GM12874 (cell line): ENCODE results near the gene AMFR.

Source experiments
- TF ChIP-seq, protein P1 (sequence below): IDR thresholded peaks from 2 replicates; pipeline ENCODE4 v1.5.1; 2011; ENCODE audit warnings: low read depth, mild to moderate bottlenecking, control low read depth, low read length, moderate library complexity; ENCODE audit not compliant: insufficient read depth

Gene AMFR

DNA sequence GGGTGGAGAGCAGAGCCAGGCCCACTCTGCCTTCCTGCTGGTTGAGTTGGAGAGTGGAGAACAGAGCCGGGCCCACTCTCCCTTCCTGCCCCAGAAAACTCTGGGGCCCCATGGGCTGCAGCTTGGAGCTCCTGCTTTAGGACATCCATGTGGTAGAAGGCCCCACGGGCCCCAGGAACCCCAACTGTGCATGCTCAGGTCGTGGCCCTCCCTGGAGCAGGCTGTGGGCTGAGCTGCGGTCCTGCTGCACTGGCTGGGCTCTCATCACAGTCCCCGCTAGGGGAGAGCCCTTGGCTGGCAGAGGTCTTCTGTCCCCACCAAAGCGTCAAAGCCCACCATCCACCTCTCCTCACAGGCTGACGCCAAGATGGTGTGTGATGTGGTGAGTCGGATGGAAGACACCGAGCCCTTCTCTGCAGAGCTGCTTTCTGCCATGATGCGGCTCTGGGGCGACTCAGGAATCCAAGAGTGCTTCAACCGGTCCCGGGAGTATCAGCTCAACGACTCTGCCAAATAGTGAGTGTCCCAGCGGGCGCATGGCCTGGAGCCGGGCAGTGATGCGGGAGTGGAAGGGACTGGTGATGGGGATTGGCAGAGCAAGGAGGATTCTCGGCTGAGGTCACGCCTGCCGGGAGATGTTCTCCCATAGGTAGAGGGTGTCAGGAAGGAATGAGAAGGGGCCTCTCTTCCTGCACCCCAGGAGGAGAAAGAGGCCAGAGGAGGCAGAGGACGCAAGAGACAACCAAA, 96.9 kb downstream of the AMFR start:
- TF ChIP-seq, protein P1, sequence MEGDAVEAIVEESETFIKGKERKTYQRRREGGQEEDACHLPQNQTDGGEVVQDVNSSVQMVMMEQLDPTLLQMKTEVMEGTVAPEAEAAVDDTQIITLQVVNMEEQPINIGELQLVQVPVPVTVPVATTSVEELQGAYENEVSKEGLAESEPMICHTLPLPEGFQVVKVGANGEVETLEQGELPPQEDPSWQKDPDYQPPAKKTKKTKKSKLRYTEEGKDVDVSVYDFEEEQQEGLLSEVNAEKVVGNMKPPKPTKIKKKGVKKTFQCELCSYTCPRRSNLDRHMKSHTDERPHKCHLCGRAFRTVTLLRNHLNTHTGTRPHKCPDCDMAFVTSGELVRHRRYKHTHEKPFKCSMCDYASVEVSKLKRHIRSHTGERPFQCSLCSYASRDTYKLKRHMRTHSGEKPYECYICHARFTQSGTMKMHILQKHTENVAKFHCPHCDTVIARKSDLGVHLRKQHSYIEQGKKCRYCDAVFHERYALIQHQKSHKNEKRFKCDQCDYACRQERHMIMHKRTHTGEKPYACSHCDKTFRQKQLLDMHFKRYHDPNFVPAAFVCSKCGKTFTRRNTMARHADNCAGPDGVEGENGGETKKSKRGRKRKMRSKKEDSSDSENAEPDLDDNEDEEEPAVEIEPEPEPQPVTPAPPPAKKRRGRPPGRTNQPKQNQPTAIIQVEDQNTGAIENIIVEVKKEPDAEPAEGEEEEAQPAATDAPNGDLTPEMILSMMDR, result no peak

DNA sequence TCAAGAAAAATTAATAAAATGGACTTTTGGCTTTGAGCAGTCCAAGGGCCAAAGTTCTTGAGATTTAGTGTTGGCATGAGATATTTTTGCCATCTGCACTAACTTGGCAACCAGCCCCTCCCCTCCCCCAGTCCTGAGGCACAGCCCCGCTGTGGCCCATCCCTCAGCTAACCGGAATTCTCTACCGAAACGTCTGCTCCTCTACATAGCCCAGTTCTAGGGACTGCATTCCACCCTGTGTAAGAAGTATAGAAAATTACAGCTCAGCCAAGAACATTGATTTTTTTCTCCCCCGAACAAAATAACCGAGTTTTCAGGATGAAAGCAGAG, 97.5 kb downstream of the AMFR start:
- TF ChIP-seq, protein P1, result no peak

DNA sequence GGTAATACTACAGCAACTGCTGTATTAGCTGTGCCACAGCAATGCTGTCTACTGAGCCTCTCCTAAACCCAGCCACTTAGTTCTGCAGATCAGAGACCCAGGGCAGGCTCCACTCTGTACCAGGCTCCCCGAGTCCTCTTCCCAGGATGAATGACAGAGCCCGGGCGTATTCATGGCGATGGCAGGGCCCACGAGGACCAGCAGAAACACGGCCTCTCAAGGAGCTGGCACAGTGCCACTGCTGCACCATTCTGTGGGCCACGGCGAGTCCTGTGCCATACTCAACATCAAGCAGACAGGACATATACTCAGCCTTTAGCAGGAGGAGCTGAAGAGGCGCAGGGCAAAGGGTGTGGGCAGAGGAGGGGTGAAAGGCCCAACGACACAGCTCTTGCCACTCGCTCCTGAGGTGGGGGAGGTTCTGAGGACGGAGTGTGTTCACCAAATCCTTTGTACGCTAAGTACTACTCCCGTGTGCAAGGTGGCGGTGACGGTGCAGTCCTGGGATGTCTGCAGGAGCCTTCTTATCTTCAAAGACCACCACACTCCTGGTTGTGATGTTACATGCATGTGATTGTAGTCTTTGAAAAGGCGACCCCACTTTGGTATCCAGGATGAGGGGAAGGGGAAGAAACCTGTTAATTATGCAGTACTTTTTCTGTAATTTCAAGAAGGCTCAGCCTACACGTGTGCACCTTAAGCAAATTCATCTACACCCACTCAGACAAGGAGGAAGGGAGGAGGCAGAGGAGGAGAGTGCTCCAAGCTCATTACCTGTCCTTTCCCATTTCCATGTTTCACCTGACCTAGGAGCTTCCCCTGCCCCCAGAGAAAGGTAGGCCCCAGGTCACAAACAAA, 98.0 kb downstream of the AMFR start:
- TF ChIP-seq, protein P1, result no peak

DNA sequence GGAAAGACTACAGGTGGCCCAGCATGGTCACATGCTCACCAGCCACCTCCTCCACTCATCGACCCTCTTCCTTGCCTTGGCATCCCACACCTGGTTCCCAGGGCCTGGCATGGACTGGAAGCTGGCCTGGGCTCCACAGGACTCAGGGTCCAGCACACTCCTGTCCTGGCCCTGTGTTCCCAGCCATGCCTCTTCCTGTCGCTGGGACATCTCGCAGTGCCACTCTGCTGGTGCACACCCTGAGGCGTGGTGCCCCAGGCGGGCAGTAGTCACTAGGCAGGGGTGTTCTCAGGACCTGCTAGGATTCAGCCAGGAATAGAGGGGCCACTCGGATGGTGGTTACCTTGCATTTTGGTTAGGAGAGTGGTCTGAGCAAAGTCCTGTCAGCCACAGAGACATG, 99.4 kb downstream of the AMFR start:
- TF ChIP-seq, protein P1, result no peak

DNA sequence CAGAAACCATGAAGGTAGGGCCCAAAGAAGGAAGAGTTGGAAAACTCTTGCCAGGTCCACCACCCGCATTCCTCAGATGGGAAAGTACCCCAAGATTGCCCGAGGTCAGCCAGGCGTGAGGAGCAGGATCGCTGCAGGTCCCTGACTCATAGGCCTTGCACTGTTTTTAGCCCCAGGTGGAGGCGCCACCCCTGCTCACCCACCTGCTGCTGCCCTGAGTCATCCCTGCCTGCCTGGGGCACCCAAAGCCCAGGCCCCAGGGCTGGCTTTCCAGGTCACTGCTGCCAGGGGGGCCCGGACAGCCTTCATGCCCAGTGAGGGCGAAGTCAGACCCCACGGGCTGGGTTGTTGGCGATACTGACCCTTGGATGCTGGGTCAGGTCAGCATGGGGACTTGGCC, 100.9 kb downstream of the AMFR start:
- TF ChIP-seq, protein P1, result no peak

DNA sequence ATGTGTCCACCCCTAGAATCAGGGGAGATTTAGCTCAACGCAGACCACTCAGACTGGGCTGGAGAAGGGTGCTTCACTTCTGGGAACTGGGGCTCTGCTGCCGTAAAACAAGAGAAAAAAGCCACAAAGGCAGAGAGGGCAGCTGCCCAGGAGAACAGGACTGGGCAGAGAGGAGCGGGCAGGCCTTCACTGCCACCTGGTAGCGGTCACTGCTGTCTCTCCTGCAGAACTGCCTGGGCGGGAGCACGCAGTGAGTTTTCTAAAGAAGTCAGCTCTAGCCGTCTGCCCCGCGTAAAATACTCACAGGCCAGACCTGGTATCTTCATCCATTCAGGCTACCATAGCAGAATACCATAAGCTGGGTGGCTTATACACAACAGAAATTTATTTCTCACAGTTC, 103.8 kb downstream of the AMFR start:
- TF ChIP-seq, protein P1, result no peak

DNA sequence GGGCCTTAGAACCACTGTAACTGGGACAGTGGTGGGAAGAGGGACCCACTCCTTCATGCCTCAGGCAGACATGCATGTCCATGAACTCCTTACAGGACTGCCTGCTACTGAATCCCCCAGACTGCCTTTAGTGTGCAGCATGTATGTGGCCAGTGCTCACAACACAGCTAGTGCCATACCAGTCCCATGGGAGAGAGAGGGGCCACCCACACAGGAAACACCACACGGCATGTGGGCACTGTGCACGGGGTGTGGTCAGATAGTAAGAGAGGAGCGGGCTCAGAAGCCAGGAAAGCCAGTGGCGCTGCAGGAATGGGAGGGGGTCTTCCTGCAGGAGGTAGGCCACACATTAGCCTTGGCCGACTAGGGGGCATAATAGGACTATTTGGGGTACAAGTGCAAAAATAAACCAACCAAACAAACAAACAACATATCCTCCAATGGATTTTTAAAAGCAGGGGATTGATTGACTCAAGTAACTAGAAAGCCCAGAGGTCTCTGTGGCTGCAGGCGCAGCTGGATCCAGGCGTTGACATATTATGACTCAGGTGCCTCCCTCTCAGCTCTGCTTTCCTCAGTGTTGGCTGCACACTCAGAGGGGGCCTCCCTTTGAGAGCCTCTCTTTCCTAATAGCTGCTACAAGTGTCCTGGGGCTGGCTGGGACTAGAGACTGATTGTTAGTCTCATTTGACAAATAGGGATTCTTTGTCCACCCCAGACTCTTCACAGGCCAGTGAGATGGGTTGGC, 104.4 kb downstream of the AMFR start:
- TF ChIP-seq, protein P1, result no peak
